Loucy (cell line): ENCODE measurements around the gene NTN4.
"Not testable (repeated sequence)": the region's sequence is repeated elsewhere in the genome, so short reads cannot be mapped to it uniquely, and the experiment has no call there.

ENCODE experiments used
- H2AFZ ChIP-seq: fragments of 200-600 bp; sonication (generic); 2 replicates; pipeline ENCODE4 v1.6.0; 2016; ENCODE audit warnings: antibody characterized with exemption, mild to moderate bottlenecking, low read length, moderate library complexity
- H3F3A ChIP-seq: fragments of 200-600 bp; 2 replicates; pipeline ENCODE4 v1.6.0; 2016; ENCODE audit warnings: antibody characterized with exemption, low read depth, mild to moderate bottlenecking
- H3K27me3 ChIP-seq: fragments of 200-600 bp; sonication (generic); 2 replicates; pipeline ENCODE4 v1.6.1; 2014; ENCODE audit warnings: low read length, mild to moderate bottlenecking; ENCODE audit not compliant: insufficient read depth, poor library complexity, severe bottlenecking
- H3K36me3 ChIP-seq: fragments of 200-600 bp; sonication (generic); 2 replicates; pipeline ENCODE4 v1.6.1; 2016; ENCODE audit warnings: low read length; ENCODE audit not compliant: insufficient read depth
- H3K4me1 ChIP-seq: fragments of 200-600 bp; sonication (generic); 2 replicates; pipeline ENCODE4 v1.5.1; 2014; ENCODE audit warnings: low read length, mild to moderate bottlenecking; ENCODE audit not compliant: insufficient read depth, poor library complexity, severe bottlenecking
- H3K4me2 ChIP-seq: fragments of 200-600 bp; sonication (generic); 2 replicates; pipeline ENCODE4 v1.6.0; 2014; ENCODE audit warnings: antibody characterized with exemption, low read length, low read depth, mild to moderate bottlenecking; ENCODE audit not compliant: poor library complexity, severe bottlenecking
- H3K4me3 ChIP-seq: fragments of 200-600 bp; sonication (generic); 2 replicates; pipeline ENCODE4 v1.5.1; 2014; ENCODE audit warnings: low read length, mild to moderate bottlenecking, mixed read lengths; ENCODE audit not compliant: poor library complexity, severe bottlenecking
- H3K79me2 ChIP-seq: fragments of 200-600 bp; sonication (generic); 2 replicates; pipeline ENCODE4 v1.6.1; 2014; ENCODE audit warnings: low read length; ENCODE audit not compliant: insufficient read depth
- H3K9ac ChIP-seq: fragments of 200-600 bp; sonication (generic); 2 replicates; pipeline ENCODE4 v1.6.0; 2014; ENCODE audit warnings: mild to moderate bottlenecking, low read depth, low read length, moderate library complexity; ENCODE audit not compliant: poor library complexity, severe bottlenecking
- H3K9me2 ChIP-seq: fragments of 200-600 bp; sonication (generic); replicated peaks from 2 replicates; pipeline ENCODE4 v1.6.1; 2016; ENCODE audit warnings: low read depth, low read length, mixed read lengths
- H3K9me3 ChIP-seq: fragments of 200-600 bp; sonication (generic); 2 replicates; pipeline ENCODE4 v1.6.1; 2014; ENCODE audit warnings: mild to moderate bottlenecking, antibody characterized with exemption, low read length, low read depth; ENCODE audit not compliant: insufficient read depth
- H4K20me1 ChIP-seq: fragments of 200-600 bp; sonication (generic); 2 replicates; pipeline ENCODE4 v1.6.0; 2014; ENCODE audit warnings: antibody characterized with exemption, low read length, mild to moderate bottlenecking; ENCODE audit not compliant: insufficient read depth, poor library complexity, severe bottlenecking
- EZH2phosphoT487 ChIP-seq: fragments of 200-600 bp; IDR thresholded peaks from 2 replicates; pipeline ENCODE4 v1.6.1; 2018; ENCODE audit warnings: antibody characterized with exemption, mild to moderate bottlenecking, moderate library complexity, borderline replicate concordance
- TF ChIP-seq, protein P1 (sequence below): fragments of 200-600 bp; sonication (generic); conservative IDR thresholded peaks from 2 replicates; pipeline ENCODE4 v1.5.1; 2014; ENCODE audit warnings: mild to moderate bottlenecking, antibody characterized with exemption, low read length

Gene NTN4

DNA sequence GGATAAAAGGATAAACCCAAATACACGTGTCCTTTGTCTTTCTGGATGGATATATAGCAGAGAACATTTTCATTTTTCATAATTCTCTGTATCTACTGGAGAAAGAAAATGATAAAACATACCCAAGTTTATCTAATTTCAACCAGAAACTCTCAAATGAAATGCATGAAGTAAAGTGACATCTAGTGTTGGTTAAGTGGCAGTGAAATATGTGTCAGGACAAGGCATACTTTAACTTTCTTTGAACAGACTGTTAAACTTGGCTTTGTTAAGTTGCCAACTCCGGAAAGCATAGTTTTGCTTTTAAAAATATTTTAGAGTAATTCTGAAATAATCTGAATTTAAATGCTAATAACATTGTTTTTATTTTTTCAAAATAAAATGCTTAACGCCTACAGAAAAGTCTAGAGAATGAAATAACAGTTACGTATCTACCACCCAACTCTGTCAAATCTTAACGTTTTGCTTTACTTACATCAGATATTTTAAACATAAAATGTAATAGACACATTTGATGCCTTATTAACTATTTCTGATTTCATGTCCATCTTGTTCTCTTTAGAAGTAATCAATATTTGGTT, 25.2 kb upstream of the NTN4 start:
- no peak overlapping the region for H3K9ac ChIP-seq
- no peak overlapping the region for H2AFZ ChIP-seq
- no peaks in the 10 kb centered on the region for H3K9me2 ChIP-seq
- H4K20me1 ChIP-seq = no peaks in the 10 kb centered on the region
- no peaks in the 10 kb centered on the region for H3K4me1 ChIP-seq
- no peaks in the 10 kb centered on the region for H3K79me2 ChIP-seq
- no peak overlapping the region for H3K4me3 ChIP-seq
- no peaks in the 10 kb centered on the region for H3K36me3 ChIP-seq
- no peak overlapping the region for H3K4me2 ChIP-seq
- H3K9me3 ChIP-seq = no peaks in the 10 kb centered on the region
- H3K27me3 ChIP-seq = no peaks in the 10 kb centered on the region
- no peaks in the 10 kb centered on the region for H3F3A ChIP-seq
- TF ChIP-seq, protein P1, sequence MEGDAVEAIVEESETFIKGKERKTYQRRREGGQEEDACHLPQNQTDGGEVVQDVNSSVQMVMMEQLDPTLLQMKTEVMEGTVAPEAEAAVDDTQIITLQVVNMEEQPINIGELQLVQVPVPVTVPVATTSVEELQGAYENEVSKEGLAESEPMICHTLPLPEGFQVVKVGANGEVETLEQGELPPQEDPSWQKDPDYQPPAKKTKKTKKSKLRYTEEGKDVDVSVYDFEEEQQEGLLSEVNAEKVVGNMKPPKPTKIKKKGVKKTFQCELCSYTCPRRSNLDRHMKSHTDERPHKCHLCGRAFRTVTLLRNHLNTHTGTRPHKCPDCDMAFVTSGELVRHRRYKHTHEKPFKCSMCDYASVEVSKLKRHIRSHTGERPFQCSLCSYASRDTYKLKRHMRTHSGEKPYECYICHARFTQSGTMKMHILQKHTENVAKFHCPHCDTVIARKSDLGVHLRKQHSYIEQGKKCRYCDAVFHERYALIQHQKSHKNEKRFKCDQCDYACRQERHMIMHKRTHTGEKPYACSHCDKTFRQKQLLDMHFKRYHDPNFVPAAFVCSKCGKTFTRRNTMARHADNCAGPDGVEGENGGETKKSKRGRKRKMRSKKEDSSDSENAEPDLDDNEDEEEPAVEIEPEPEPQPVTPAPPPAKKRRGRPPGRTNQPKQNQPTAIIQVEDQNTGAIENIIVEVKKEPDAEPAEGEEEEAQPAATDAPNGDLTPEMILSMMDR = peak; percentile 87
- TF ChIP-seq EZH2phosphoT487 = no peak

DNA sequence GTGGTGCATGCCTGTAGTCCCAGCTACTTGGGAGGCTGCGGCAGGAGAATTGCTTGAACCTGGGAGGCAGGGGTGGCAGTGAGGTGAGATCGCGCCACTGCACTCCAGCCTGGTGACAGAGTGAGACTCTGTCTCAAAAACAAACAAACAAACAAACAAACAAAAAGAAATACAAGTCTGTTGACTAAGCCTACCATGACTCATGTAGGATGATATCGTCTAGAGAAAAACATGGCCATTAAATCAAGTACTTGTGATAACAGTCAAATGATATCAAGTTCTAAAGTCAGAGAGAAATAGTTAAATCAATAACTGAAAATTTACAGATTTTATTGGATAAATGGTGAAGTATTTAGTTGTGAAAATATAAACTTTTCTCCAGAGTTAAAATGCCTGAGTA, 21.6 kb upstream of the NTN4 start:
- H2AFZ ChIP-seq, H3K4me1 ChIP-seq, H4K20me1 ChIP-seq, H3K79me2 ChIP-seq, H3K36me3 ChIP-seq, H3K9me3 ChIP-seq, H3K27me3 ChIP-seq, H3K4me2 ChIP-seq, H3K4me3 ChIP-seq, H3K9ac ChIP-seq, H3F3A ChIP-seq, H3K9me2 ChIP-seq: not testable (repeated sequence)

DNA sequence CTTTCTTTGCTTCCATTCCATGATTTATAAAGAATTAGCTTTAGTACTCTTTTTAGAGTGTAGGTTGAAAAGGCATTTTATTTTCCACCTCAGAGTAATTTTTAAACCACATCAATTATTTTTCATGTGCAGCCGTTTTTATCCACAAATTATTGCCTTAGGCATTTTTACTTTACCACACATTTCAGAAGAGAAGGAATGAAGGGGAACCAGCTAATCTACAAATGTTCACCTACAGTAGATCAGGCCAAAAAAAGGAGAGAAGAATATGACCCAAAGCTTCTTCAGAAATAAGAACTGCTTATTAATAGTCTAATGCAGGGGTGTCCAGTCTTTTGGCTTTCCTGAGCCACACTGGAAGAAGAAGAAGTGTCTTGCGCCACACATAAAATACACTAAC, 19.8 kb upstream of the NTN4 start:
- no peaks in the 10 kb centered on the region for H3K79me2 ChIP-seq
- no peaks in the 10 kb centered on the region for H3K27me3 ChIP-seq
- H3K9me3 ChIP-seq = no peaks in the 10 kb centered on the region
- no peaks in the 10 kb centered on the region for H3K36me3 ChIP-seq
- H3K9ac ChIP-seq = no peak overlapping the region
- H3K4me2 ChIP-seq = no peak overlapping the region
- H3K4me1 ChIP-seq = no peaks in the 10 kb centered on the region
- no peaks in the 10 kb centered on the region for H3K9me2 ChIP-seq
- TF ChIP-seq, protein P1 = no peak
- H4K20me1 ChIP-seq = no peaks in the 10 kb centered on the region
- H3F3A ChIP-seq = no peaks in the 10 kb centered on the region
- no peak overlapping the region for H3K4me3 ChIP-seq
- H2AFZ ChIP-seq = no peak overlapping the region

- H3K36me3 ChIP-seq = no peaks in the 10 kb centered on the region
- no peaks in the 10 kb centered on the region for H3K9me3 ChIP-seq
- H4K20me1 ChIP-seq = no peaks in the 10 kb centered on the region
- H3K27me3 ChIP-seq = no peaks in the 10 kb centered on the region
- TF ChIP-seq EZH2phosphoT487 = no peak
- TF ChIP-seq, protein P1 = no peak
- H3K9ac ChIP-seq = no peak overlapping the region
- H3K4me3 ChIP-seq = no peak overlapping the region
- no peaks in the 10 kb centered on the region for H3F3A ChIP-seq
- H2AFZ ChIP-seq = no peak overlapping the region
- no peak overlapping the region for H3K4me2 ChIP-seq
- H3K79me2 ChIP-seq = no peaks in the 10 kb centered on the region
- no peaks in the 10 kb centered on the region for H3K9me2 ChIP-seq
- H3K4me1 ChIP-seq = no peaks in the 10 kb centered on the region
These were observed 18.6 kb upstream of the NTN4 start for GRCh38 chr12:95809000-95809680.
